Dermis blood vessel endothelial cell (primary cell): ENCODE measurements around the gene NOS1. TPM values are rescaled to one million over a fixed set of nuclear protein-coding genes. Genes with fewer than 3 reads are reported as not detected.

Source experiments
- DNase-seq: peaks from one replicate; pipeline ENCODE4 v3.0.0; 2010
- total RNA-seq: library from RNA; depleted of rRNA; stranded (reverse); fragments of >200 nt; gene quantifications from 2 replicates; pipeline ENCODE4 v1.2.3, GENCODE V29; 2014

NOS1 gene
- total RNA-seq, 1 donor from 2014 or later: not detected

GRCh38 chr12:117329756-117330155 lies 31.7 kb downstream of the NOS1 start:
- no peak for DNase-seq

- DNase-seq: no peak
These were observed 32.8 kb downstream of the NOS1 start for GRCh38 chr12:117328556-117329100.

GRCh38 chr12:117322428-117322827 lies 39.0 kb downstream of the NOS1 start:
- no peak for DNase-seq

GRCh38 chr12:117321572-117321971 lies 39.9 kb downstream of the NOS1 start:
- no peak for DNase-seq

DNA sequence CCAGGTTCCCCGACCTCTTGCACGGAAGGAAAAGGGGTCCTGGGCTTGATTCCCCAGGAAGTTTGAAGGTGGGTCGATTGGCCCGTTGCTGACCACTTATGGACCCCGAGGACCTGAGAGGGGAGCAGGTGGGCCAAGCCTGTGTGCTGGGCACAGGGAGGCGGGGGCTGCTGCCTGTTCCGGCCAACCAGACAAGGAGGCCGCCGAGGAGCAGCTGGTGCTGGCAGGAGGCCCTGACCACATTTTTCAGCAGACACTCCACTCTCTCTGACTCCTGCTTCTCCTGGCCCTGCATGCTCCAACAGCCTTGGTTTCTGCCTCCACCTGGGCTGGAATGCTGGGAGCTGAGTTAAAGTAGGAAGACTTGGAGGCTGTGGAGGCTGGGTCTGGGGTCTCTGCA lies 42.8 kb downstream of the NOS1 start:
- DNase-seq: no peak

DNA sequence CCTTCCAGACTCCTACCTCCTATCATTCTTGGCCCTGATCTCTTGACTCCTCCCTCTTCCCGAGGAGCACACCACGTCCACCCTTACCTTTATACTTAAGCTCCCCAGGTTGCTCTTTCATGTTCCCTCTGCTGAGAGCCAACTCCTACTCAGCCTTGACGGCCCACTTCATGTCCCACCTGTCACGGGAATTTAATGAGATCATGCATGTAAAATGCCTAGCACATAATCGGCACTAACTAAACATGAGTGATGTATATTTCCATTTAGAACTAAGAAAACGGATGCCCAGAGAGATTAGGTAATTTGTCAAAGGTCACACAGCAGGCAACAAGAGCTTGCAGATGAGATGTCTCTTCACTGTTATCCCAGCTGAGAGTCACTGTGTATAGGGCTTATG lies 45.1 kb downstream of the NOS1 start:
- DNase-seq: no peak

- no peak for DNase-seq
These were observed 47.5 kb downstream of the NOS1 start for GRCh38 chr12:117313926-117314325.

GRCh38 chr12:117312770-117313169 lies 48.7 kb downstream of the NOS1 start:
- DNase-seq: no peak

DNA sequence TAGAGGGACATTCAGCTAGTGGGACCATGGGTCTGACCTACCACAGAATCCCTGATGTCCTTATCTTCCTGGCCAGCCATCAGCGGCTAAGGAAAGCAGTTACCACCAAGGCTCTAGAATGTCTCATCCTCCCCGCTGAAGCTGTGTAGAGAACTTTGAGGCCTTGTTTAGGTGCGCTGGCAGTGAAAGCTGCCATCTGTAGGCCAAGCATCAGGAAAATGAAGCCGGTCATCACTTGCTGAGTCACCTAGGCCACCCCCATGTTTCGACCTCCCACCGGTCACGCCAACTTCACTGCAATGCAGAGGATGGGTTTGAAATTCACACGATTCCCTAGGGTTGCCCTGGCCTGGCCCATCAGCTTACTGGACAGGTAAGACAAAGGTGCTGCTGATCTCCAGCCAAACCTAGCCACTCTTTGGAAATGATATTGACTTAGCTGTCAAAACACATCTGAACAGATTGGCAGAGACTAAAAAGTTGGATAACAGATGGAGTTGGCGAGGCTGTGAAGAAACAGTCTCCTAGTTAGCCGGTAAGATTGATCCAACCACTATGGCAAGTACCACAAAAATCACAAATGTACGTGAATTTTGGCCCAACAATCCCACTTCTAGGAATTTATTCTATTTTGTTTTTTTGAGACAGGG lies 52.0 kb downstream of the NOS1 start:
- no peak for DNase-seq

DNA sequence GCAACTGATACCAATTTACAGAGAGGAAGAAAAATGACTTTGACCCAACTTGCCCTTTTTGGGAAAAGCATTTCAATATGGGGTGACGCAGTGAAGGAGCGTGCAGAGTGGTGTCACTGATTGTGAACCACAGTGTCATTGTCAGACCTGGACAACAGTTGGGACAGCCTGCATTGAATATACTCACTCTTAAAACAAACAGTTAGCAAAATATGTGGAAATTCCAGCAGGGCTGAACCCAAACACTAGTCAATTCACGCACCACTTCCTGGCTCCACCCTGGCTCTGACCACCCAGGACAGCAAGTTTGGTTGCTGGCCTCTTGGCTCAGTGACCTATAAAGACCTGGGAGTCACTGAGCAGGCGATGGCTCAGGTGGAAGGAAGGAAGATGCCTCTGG lies 61.3 kb downstream of the NOS1 start:
- DNase-seq: no peak

GRCh38 chr12:117298648-117299225 lies 62.7 kb downstream of the NOS1 start:
- no peak for DNase-seq

DNA sequence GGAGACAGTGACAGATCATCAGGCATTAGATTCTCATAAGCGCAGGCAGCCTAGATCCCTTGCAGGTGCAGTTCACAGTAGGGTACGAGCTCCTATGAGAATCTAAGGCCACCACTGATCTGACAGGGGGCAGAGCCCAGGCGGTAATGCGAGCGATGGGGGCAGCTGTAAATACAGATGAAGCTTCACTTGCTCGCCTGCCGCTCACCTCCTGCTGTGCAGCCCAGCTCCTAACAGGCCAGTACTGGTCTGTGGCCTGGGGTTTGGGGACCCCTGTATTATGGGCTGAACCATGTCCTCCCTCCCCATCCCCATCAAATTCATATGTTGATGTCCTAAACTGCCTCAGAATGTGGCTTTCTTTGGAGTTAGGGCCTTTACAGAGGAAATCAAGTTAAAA lies 63.2 kb downstream of the NOS1 start:
- no peak for DNase-seq

GRCh38 chr12:117294189-117294603 lies 67.2 kb downstream of the NOS1 start:
- DNase-seq: no peak

DNA sequence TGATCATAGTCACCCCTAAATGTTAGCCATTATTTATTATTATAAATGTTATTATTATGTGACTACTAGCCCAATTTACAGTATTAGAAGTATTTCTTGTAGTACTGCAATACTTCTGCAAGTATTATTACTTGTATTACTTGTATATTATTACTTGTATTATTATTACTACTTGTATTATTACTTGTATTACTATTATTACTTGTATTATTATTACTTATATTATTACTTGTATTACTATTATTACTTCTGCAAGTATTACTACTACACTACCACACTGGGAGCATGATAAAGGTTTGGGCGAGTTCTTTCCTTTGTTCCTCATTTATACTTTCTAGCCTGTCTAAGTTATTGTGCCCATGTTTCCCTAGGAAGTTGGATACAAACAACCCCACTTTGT lies 67.9 kb downstream of the NOS1 start:
- DNase-seq: no peak

DNA sequence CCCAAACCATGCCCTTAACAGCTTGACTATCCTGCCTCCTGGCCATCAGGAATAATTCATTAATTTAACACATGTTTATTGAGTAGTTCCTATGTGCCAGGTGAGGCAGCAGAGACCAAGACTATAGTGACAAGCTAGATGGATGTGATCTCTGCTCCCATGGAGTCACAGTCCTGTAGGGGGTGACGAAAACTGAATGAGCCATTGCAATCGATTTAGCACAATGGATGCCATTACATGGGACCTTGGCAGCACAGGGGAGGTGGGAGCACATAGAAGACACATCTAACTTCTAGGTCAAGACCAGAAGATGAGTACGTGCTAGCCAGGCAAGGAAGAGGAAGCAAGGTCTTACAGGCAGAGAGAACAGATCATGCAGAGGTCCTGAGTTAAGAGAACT lies 68.7 kb downstream of the NOS1 start:
- no peak for DNase-seq

GRCh38 chr12:117284140-117284539 lies 77.3 kb downstream of the NOS1 start:
- no peak for DNase-seq

DNA sequence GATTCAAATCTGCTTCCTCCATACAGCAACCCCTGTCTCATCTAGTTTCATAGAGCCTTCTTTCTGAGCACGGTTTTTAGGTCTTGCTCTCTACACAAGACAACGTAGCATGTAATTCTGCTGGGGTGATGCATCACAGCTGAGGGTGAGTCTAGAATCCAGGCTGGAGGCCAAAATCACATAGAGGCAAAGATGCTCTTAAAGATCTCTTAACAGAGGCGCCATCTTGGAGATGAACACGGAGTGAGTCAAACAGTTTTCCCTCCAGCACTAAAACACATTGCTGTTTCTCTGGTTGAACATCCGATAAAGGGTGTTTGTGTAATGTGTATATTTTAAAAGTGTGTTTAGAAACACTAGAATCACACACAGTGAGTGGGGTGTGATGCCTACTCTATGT lies 78.9 kb downstream of the NOS1 start:
- DNase-seq: no peak

DNA sequence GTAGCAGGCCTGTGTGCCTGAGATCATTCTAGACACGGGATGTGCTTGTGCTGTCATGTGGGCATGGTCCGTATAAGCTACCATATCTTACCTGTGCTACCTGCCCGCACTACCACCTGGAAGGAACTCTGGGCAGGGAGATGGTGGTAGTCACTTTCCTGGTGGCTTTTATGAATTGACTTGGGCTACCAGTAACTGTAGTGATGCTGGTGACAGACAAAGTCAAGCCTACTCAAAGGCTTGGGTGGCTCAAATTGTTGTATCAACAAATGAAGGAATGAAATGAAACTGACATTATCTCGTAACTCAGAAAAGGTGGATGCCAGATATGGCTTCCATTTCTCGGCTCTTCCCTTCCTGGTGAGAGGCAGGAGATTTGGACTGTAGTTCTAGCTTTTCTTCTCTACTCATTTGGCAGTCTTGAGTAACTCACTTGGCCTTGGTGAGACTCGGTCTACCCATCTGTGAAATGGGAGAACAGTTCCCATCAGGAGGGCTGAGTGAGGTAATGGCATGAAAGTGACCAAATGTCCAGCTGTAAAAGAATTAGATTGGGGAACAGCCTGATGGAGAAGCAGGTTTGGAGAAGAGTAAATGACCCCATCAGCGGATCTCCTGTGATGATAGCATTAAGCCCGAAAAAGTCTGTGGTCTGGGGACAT lies 81.3 kb downstream of the NOS1 start:
- no peak for DNase-seq

- no peak for DNase-seq
These were observed 81.8 kb downstream of the NOS1 start for GRCh38 chr12:117279606-117280005.

DNA sequence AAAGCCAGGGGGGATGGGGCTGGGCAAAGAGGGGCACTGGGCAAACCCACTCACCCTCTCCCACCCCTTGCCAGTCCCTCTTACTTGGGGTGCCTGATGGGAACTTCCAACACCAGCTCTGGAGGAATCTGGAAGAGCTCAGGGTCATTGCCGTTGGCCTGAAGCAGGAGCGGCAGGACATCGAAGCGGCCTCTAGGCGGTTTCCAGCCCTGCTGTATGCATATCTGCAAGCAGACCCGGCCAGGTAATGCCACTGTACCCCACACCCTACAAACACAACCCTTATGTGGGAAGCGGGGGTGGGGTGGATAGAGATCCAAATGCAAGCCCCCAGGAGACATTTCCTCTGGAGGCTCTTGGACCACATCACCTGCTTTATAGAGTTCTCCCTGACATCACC lies 83.6 kb downstream of the NOS1 start:
- DNase-seq: no peak

DNA sequence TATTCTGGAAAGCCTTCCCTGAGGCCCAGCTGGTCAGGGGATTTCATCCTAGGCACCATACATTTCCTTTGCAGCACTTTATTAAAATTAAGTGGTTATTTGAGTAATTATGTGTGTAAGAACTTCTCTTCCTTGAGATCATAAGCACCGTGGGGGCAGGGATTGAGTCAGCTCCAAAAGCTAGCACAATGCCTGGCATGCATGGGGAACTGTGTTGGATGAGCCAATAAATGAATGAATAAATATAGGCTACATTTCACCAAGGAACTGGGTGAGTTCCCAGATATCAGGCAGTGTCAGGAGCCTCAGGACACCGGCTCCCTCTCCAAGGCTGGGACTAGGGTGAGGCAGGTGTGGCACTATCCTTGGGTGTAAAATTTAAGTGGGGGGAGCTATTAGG lies 88.3 kb downstream of the NOS1 start:
- no peak for DNase-seq

DNA sequence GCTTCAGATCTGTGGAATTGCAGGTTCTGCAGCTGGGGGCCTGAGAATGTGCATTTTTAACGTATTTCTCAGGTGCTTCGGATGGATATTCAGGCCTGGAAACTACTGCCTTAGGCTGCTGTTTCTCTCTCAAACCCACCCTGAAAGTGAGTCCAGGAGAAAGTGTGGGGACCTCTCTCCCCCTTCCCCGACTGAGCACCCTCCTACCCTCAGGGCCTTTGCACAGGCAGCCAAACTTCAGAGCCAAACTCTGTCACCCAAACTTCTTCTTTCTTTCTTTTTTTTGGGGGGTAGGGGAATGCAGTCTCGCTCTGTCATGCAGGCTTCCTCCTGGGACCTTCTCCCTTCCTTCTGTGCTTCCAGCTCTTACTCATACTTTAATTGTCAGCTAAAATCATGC lies 88.7 kb downstream of the NOS1 start:
- DNase-seq: no peak

GRCh38 chr12:117262749-117263148 lies 98.7 kb downstream of the NOS1 start:
- no peak for DNase-seq

DNA sequence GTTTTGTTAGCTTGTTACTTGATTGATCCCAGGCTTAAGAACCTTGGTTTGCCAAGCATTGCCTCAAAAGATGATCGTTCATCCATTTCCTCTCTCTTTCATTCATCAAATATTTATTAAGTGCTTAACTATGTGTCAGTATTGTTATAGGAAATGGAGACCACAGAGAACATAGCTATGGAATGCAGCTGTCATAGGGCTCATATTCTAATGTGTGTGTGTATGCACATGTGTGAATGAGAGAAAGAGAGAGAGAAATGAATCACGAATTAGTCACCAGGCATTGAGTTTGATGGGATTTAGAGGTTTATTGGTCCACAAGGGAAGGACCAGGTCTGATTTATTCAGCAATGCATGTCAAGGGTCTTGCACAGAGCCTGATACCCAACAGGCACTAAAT lies 100.2 kb downstream of the NOS1 start:
- peak; percentile 3 for DNase-seq
